Activated naive CD4-positive, alpha-beta T cell (primary cell): ENCODE measurements around the gene DPH7.
"Not testable (repeated sequence)": the region's sequence is repeated elsewhere in the genome, so short reads cannot be mapped to it uniquely, and the experiment has no call there.

Source experiments
- DNase-seq, 4 experiments: peaks; one replicate each; lab custom pipeline; 2025; lab: John Stamatoyannopoulos, UW

Gene DPH7

DNA sequence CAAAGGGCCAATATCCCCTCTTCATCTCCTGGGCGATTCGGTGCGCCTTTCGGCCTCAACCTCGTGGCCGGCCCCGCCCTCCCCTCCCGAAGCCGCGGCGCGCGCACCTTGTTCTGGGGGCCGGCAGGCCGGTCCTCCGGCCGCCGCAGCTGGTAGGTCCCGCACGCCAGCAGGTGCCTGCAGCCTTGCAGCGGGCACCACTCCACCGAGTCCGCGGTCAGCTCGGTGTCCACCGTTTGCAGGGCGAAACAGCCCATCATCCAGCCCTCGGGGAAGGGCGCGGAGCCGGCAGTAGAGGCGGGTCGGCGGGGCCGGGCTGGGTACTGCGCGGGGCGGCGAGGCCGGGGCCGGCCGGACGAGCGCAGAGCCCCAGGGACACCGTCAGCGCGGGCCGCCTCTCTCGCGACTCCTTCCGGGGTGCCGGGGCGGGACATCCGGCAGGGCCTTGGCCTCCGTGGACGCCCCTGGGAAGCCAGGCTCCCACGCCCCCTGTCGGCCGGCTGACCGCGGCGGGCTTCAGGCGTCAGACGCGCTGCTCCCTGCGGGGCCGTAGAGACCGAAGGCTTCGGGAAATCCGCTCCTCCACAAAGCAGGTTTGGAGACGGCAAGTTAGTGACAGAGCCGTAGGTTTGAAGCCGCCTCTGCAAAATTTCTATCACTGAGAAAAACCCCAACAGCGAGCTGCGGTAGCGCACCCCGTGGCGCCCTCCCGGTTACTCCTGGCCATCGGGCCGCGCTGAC, at the start of gene DPH7:
DPH7 (minus strand) TSS at position 408 of the 741 bp plus-strand sequence; CDS start at position 260, 148 bp downstream.
- DNase-seq: peak; percentile 87 to 98 (median 94)

DNA sequence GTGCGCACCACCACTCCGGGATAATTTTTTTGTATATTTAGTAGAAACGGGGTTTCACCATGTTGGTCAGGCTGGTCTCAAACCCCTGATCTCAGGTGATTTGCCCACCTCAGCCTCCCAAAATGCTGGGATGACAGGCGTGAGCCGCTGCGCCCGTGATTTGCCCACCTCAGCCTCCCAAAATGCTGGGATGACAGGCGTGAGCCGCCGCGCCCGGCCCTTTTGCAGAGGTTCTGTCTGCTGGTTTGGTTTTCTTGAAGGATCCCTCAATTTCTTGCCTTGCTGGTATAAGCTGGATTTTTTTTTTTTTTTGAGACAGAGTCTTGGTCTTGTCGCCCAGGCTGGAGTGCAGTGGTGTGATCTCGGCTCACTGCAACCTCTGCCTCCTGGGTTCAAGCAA, 48.7 kb upstream of the DPH7 start:
- not testable (repeated sequence) for DNase-seq

DNA sequence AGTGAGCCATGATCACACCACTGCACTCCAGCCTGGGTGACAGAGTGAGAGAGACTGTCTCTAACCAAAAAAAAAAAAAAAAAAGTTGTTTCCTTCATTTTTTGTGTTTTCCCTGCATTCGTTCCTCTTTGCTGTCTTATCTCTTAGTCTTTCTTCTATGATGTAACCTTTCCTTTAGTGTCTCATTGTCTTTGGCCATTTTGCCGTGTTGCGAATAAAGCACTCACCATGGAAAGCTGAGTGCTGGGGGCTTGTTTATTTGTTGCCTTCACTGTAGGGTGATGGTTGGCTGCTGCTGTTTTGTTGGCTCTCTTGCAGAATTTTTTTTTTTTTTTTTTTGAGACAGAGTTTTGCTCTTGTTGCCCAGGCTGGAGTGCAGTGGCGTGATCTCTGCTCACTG, 47.7 kb upstream of the DPH7 start:
- DNase-seq: no peak

DNA sequence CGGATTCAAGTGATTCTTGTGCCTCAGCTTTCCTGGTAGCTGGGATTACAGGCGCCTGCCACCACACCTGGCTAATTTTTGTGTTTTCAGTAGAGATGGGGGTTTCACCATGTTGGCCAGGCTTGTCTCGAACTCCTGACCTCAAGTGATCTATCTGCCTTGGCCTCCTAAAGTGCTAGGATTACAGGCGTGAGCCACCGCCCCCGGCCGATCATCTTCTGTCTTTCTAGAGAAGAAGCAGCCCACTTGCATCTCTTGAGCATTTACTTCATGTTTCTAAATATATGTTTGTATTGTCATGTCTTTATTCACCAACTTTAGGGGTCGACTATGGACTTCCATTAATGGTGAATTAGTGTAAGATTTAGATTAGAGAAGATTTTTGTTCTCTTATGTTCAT, 43.5 kb upstream of the DPH7 start:
- DNase-seq: not testable (repeated sequence)

DNA sequence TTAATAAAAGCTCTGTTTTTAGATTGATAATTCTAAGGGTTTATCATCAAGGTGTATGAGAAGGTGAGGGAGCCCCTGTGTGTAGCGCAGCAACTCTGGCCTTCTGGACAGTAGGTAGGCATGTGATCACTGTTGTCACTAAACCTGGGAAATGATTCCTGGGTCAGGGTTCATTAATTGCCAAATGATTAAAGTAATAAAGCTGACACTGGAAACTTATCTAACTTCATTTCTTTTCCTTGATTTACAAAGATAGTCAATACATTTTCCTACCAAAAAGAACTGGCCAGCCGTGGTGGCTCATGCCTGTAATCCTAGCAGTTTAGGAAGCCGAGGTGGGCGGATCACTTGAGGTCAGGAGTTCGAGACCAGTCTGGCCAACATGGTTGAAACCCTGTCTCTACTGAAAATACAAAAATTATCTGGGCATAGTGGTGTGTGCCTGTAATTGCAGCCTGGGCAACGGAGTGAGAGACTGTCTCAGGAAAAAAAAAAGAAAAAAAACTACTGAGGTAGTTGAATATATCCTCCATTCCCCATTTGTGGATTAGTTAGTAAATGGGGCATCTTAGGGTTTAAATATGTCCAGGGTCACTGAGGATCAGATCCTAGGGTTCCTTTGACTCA, 42.5 kb upstream of the DPH7 start:
- no peak for DNase-seq

DNA sequence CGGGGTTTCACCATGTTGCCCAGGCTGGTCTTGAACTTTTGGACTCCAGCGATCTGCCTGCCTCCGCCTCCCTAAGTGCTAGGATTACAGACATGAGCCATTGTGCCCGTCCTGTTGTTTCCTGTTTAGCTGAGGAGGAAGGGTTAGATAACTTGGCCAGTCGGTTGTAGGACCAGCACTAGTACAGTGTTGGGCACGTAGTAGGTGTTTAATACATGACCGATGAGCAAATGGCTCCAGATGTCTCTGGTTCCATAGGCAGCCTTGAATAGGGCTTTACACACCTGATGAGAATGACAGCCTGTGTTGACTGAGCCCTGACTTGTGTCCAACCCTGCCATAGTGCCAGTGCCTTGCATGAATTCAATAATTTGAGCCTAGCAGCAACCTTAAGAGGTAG, 41.9 kb upstream of the DPH7 start:
- no peak for DNase-seq

GRCh38 chr9:137620048-137620405, 41.3 kb upstream of the DPH7 start:
- no peak for DNase-seq

DNA sequence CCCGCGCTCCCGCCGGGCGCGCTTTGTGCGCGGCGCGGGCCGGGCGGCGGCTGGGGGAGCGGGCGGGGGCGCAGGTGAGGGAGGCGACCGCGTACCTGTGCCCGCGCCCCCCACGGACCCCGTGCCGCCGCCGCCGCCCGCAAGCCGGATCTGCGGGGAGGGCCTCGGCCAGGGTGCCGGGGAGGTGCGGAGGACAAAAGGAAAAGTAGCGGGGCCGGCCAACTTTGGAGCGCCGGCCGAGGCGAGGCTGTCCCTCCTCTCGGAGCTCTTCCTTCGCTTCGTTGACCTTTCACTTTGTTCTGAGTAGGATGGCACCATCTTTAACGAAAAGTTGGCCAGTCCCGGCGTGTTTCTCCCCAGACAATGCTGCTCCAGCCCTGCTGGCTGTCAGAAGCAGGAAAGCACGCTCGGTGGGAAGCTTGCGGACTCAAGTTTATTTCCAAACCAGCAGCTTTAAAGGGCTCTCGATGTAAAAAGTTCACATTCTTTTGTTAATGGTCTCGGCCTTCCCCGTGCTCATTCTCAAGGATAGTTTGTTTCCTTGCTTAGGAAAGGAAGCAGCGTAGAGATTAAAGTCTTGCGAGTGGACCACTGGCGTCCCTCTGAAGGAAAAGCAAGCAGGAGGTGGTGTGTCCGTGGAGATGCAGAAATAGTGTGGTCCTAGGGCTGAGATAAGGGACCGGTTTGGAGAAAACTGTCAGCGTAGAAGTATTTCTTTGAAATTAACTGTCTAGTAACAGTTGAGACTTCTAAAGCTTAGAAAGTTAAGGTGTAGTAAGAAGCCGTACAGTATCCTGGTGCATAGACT, 40.7 kb upstream of the DPH7 start:
- no peak for DNase-seq

DNA sequence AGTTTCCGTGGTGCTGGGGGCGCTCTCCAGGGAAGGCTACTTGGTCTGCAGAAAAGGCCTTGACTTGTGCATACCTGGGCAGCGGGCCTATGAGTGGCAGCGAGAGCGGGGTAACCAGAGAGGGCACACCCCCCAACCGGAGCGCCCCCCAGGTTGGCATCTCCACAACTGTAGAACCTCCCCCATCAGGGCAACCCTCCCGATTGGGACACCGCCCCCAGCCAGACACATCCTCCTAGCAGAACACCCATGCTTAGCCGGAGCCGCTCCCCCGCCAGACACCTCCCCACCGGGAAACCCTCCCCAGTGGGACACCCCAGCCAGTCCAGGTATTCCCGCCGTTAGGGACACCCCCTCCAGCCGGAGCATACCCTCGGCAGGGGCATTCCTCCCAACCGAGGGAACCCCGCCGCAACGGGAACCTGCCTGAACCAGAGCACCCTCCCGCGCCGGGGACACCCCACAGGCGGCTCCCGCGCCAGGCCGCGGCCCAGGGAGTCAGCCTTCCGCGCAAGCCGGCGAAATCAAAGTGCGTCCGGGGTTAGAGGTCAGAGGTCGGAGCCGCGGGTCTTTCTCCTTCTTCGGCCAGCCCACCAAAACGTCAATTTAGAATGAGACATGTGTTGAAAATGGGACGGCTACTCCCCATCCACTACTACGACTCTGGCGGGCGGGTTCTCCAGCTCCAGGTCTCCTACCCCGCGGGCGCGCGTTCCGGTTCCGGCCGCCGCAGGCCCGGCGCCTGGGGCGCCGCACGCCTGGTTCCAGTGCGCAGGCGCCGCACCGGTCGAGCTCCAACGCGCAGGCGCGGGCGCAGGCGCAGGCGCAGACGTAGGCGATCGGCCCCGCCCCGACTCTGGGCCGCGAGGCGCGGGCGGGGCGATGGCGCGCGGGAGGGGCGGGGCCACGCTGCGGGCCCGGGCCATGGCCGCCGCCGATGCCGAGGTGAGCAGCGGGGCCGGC, 39.7 kb upstream of the DPH7 start, which contains the start of gene EHMT1:
EHMT1 (plus strand) TSS at position 901 of the 963 bp plus-strand sequence; CDS start at position 925, 24 bp downstream.
- DNase-seq: peak; percentile 72 to 90 (median 87)

- DNase-seq: no peak
Observed at GRCh38 chr9:137615387-137615871, 36.7 kb upstream of the DPH7 start.

GRCh38 chr9:137614631-137615386, 36.1 kb upstream of the DPH7 start:
- DNase-seq: no peak

GRCh38 chr9:137613738-137614523, 35.2 kb upstream of the DPH7 start:
- DNase-seq: no peak

DNA sequence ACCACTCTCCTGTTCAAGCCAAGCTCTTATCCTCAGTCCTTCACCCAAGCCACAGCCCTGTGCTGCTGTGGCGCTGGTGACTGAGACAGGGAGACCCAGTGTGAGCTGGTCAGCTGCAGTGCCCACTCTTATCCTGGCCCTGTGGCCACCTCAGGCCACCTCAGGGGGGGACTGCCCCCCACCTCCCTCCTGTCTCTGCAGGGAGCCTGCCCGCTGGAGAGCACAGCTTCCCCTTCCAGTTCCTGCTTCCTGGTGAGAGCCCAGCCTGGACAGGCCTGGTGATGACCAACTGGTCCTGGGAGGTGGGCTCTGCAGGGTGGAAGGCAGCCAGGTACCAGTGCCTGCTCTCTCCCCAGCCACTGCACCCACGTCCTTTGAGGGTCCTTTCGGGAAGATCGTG, 34.5 kb upstream of the DPH7 start:
- no peak for DNase-seq

- no peak for DNase-seq
Observed at GRCh38 chr9:137612741-137613142, 34.0 kb upstream of the DPH7 start.

DNA sequence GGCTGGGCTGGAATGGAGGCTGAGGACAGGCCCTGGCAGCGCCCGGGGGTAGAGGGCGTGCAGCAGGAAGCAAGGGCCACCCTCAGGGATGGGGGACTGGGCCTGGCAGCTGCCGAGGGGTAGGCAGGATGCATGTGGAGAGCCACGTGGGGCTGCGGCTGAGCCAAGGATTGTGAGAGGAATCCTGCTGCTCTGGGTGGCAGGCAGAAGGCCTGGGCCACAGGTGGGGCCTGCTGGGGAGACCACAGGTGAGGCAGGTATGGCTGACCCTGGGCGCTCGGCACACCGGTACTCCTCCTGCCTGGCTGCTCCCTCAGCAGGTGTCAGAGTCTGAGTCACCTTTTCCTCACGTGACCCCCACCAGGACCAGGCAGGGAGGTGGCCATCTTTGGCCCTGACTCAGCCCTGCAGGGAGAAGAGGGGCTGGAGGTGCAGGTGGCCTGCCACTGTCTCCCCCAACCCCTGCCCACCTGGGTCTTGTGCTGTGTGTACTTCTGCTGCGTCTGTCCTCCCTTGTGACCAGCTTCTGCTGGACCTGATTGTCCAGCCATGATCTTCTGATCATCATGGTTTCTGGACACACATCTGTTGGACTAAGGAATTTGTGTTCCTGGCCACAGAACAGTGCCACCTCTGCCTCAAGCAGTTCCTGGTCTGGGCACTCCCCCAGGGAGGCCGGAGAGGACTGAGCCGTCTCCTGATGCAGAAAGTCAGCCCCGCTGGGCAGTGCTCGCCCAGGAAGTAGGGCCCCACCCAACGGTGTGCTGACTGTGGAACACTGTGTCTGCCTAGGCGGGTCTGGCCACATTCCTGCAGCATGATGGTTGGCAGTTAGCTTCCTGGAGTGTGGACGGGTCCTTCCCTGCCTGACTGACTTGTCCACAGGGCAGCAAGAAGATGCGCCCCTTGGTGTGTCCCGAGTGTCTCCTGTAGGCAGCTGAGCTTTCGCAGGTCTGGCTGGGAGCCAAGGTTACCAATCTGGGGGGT, 33.2 kb upstream of the DPH7 start:
- DNase-seq: peak in 1 of 4 experiments; percentile 12

DNA sequence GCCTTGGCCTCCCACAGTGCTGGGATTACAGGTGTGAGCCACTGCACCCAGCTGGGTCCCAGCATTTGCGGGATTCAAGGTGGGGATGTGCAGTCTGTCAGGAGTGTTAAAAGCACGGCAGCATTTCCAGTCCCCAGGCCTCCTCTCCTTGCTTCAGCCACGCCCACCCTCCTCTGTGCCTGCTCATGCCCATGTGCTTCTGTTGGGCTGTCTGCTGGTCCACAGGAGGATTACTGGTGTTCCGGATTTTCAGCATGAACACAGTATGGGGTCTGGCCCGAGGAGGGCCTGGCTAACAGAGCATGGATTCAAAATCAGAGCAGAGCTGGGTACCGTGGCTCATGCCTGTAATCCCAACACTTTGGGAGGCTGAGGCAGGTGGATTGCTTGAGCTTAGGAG, 32.2 kb upstream of the DPH7 start:
- DNase-seq: no peak

DNA sequence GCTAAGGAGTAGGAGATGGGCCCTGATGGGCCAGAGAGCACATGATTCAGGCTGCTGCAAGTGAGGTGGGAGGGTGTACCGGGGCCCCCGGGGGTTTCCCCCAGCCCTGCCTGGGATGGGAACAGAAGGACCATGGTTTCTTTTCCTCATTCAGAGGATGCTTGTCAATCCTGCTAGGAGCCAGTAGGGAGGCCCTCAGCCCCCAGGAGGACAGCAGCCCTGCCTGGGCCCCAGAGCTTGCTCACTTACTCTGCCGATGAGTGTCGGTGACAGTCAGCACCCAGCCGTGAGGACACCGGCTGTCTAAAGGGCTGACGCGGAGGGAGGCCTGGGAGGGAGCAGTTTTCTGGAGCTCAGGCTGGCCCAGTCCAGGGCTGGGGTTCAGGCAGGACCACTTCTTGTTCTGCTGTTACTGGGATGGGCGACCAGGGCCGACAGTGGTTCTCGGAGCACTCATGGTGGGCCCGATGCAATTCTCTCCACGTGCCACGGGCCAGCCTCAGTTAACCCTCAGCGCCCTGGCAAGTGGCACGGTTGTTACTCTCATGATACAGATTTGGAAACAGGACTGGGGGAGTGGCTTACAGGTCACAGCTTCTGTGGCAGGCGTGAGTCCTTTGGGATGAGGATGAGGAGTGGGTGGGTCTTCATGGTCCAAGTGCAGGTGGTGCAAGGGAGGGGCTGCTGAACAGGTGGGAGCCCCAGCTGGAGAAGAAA, 28.6 kb upstream of the DPH7 start:
- DNase-seq: no peak

GRCh38 chr9:137606734-137607138, 28.0 kb upstream of the DPH7 start:
- DNase-seq: no peak
